ENCODE data around the gene ERBB2.

The ERBB2 gene

DNA sequence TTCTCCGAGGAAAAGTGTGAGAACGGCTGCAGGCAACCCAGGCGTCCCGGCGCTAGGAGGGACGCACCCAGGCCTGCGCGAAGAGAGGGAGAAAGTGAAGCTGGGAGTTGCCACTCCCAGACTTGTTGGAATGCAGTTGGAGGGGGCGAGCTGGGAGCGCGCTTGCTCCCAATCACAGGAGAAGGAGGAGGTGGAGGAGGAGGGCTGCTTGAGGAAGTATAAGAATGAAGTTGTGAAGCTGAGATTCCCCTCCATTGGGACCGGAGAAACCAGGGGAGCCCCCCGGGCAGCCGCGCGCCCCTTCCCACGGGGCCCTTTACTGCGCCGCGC lies at the start of gene ERBB2:
TSS of gene ERBB2 (plus strand) at position 247 of the 330 bp plus-strand sequence. CDS start 175 bp downstream, outside the sequence.
- DNase-seq = no peak

- DNase-seq = no peak
Measured at GRCh38 chr17:39650121-39650579, 49.7 kb upstream of the ERBB2 start.

DNA sequence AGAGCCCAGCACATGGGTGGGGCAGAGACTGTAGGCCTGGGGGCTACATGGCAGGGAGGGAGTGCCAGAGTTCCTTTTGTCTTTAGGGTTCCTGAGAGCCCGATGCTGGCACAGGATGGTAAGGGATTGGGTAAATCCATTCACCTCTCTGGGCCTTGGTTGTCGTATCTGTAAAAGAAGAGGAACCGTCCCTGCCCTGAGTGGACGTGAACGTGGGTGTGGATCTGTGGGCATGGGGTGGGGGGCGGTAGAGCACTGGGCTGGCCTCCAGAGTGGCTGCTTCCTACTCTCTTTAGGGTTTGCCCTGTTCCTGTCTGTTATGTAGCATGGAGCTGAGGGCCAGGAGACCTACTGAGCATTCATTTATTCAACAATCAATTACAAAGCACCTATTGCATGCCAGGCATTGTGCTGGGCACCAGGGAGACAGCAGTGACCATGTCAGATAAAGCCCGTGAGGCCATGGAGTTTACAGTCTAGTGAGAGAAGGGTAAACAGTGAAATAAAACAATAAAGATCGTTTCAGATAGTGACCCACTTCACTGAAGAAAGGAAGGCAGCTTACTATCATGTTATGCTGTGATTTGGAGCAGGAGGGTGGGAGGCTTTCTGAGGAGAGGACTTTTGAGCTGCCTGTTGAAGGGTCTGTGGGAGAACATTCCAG lies 47.8 kb upstream of the ERBB2 start:
- no peak for DNase-seq

GRCh38 chr17:39652587-39653315 lies 47.1 kb upstream of the ERBB2 start:
- DNase-seq = no peak

GRCh38 chr17:39653316-39653661 lies 46.6 kb upstream of the ERBB2 start:
- no peak for DNase-seq

DNA sequence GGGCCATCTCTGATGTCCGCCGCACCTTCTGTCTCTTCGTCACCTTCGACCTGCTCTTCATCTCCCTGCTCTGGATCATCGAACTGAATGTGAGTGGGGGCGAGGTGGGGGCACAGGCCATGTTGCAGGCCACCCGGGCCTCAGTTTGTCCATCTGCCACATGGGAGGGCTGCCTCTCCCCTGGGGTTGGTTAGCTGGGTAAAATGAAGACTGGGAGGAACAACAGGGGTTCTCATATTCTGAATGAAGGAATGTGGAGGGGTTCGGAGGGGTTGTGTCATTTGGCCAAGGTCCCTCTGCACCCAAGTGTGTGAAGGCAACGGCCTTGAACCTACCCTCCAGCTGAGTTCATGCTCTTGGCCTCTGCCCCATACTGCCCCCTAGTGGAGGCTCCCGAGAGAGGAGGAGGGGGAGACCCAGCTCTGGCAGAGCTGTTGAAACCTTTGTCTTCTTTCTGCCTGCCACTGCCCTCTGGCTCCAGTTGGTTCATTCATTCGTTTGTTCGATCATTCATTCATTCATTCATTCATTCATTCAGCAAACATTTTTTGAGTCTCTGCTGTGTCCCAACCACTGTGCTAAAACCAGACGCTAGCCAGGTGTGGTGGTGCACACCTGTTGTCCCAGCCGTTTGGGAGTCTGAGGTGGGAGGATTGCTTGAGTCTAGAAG lies 46.1 kb upstream of the ERBB2 start:
- DNase-seq = no peak

DNA sequence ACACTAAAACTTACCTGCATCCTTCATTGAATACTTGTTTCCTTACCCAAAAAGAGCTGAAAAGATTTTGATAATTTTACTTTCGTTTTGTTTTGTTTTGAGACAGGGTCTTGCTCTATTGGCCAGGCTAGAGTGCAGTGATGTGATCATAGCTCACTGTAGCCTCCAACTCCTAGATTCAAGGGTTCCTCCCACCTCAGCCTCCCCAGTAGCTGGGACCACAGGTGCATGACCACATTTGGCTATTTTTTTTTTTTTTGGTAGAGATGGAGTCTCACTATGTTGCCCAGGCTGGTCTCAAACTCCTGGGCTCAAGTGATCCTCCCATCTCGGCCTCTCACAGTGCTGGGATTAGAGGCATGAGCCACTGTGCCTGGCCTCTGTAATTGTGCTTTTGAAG lies 44.8 kb upstream of the ERBB2 start:
- no peak for DNase-seq

GRCh38 chr17:39658346-39658745 lies 41.5 kb upstream of the ERBB2 start:
- DNase-seq = no peak

DNA sequence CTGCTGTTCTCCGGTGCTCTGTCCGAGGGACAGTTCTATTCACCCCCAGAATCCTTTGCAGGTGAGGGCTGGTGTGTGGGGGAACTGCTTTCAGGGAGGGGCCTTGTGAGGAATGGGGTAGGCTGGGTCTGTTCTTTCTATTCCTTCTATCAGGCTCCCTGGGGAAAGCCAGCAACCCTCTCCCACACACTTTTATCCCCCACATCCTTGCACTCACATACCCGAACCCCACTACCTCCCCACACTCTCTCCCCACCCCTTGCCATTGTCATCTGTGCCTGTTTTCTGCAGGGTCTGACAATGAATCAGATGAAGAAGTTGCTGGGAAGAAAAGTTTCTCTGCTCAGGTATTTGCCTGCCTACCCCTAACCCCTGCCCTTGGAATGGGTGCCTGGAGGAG lies 41.1 kb upstream of the ERBB2 start:
- DNase-seq = no peak

GRCh38 chr17:39659279-39660010 lies 40.4 kb upstream of the ERBB2 start:
- no peak for DNase-seq

DNA sequence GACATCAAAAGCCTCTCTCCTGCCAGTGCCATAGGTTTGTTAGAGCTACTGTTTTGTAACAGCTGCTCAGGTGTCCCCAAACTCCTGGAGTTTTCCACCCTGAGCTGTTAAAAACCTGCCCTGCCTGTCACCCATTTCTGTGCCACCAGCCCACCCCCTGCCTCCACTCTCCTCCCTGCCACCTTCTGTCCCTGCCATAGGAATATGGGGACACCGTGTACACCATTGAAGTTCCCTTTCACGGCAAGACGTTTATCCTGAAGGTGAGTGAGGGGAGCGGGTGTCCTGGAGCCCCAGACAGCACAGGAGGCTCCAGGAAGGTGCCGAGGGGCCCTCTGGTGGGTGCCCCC lies 39.9 kb upstream of the ERBB2 start:
- no peak for DNase-seq

GRCh38 chr17:39660397-39661385 lies 39.2 kb upstream of the ERBB2 start:
- no peak for DNase-seq

DNA sequence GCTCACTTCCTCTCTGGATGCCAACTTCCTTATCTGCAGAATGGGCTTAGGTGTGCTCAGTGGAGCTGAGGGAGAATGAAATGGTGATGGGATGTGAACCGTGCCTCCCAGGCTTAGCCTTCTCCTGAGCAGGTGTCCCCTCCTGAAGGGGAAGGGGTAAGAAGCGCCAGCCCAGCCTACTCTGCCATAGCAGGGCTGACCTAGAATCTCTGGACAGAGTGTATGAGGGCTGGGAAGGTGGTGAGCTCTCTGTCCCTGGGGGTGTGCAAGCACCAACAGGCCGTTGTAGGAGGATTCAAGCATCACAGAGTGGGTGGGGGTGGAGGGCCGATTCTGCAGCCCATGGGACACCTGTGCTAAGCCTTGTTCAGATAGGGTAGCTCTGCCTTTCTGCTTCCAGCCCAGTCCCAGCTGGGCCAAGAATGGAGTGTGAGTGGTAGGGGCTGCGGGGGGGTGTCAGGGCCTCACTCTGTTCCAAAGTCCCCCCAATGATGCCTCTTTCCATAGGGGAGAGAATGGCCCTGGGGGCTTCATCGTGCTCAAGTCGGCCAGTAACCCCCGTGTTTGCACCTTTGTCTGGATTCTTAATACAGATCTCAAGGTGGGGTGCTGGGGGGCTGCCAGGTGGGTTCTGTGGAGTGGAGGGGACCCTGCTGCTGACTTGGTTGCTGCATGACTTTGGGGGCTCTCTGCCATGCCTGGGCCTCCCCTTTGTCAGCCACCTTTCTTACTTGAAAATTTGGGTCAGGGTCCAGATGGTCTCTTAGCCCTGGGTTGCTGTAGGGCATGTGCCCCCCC lies 37.9 kb upstream of the ERBB2 start:
- DNase-seq = no peak

GRCh38 chr17:39662551-39663339 lies 37.1 kb upstream of the ERBB2 start:
- DNase-seq = no peak

- DNase-seq = no peak
Measured at GRCh38 chr17:39663340-39663687, 36.5 kb upstream of the ERBB2 start.

- DNase-seq = no peak
Measured at GRCh38 chr17:39663688-39664580, 35.9 kb upstream of the ERBB2 start.

GRCh38 chr17:39664581-39665561 lies 35.0 kb upstream of the ERBB2 start, which contains the start of gene TCAP:
TSS of gene TCAP (plus strand) at chr17:39665349. CDS start at chr17:39665360, 11 bp downstream.
- no peak for DNase-seq

- no peak for DNase-seq
Measured at GRCh38 chr17:39665642-39666224, 34.1 kb upstream of the ERBB2 start.
